OCI-LY1 (cell line): ENCODE measurements around the gene MAP7D1.

Experiments used
- H2AFZ ChIP-seq: fragments of 200-600 bp; sonication (generic), shearing (Covaris generic); 2 replicates; pipeline ENCODE4 v1.6.0; 2014; ENCODE audit warnings: antibody characterized with exemption, mild to moderate bottlenecking, low read length
- H3F3A ChIP-seq: fragments of 200-600 bp; sonication (generic), shearing (Covaris generic); 2 replicates; pipeline ENCODE4 v1.6.0; 2014; ENCODE audit warnings: mild to moderate bottlenecking, antibody characterized with exemption, low read length, moderate library complexity; ENCODE audit not compliant: insufficient read depth
- H3K27ac ChIP-seq: fragments of 200-600 bp; sonication (generic); 2 replicates; pipeline ENCODE4 v1.5.1; 2014; ENCODE audit warnings: low read length, mixed run types, mild to moderate bottlenecking, low read depth; ENCODE audit not compliant: poor library complexity, severe bottlenecking
- H3K27me3 ChIP-seq: fragments of 200-600 bp; sonication (generic); 2 replicates; pipeline ENCODE4 v1.6.0; 2014; ENCODE audit warnings: antibody characterized with exemption, mild to moderate bottlenecking, low read length, moderate library complexity; ENCODE audit not compliant: insufficient read depth
- H3K36me3 ChIP-seq: fragments of 200-600 bp; sonication (generic); 2 replicates; pipeline ENCODE4 v1.6.1; 2014; ENCODE audit warnings: mild to moderate bottlenecking, antibody characterized with exemption, low read length, moderate library complexity, mixed read lengths; ENCODE audit not compliant: insufficient read depth
- H3K4me1 ChIP-seq: fragments of 200-600 bp; sonication (generic); 2 replicates; pipeline ENCODE4 v1.5.1; 2014; ENCODE audit warnings: mild to moderate bottlenecking, low read length, moderate library complexity; ENCODE audit not compliant: insufficient read depth, severe bottlenecking
- H3K4me2 ChIP-seq: fragments of 200-600 bp; sonication (generic), shearing (Covaris generic); 2 replicates; pipeline ENCODE4 v1.6.1; 2014; ENCODE audit warnings: low read length
- H3K4me3 ChIP-seq: fragments of 200-600 bp; sonication (generic); 2 replicates; pipeline ENCODE4 v1.5.1; 2014; ENCODE audit warnings: low read length, low read depth, mild to moderate bottlenecking, mixed read lengths; ENCODE audit not compliant: poor library complexity, severe bottlenecking
- H3K79me2 ChIP-seq: fragments of 200-600 bp; shearing (Covaris generic); 2 replicates; pipeline ENCODE4 v1.6.1; 2016; ENCODE audit warnings: mixed run types, low read length, mixed read lengths; ENCODE audit not compliant: insufficient read depth
- H3K9ac ChIP-seq: fragments of 200-600 bp; sonication (generic), shearing (Covaris generic); 2 replicates; pipeline ENCODE4 v1.6.1; 2014; ENCODE audit warnings: mild to moderate bottlenecking, low read length, mixed read lengths
- H3K9me2 ChIP-seq: fragments of 200-600 bp; sonication (generic), shearing (Covaris generic); 2 replicates; pipeline ENCODE4 v1.6.1; 2014; ENCODE audit warnings: low read depth, mild to moderate bottlenecking, low read length, mixed read lengths
- H3K9me3 ChIP-seq: fragments of 200-600 bp; shearing (Covaris generic); 2 replicates; pipeline ENCODE4 v1.6.1; 2014; ENCODE audit warnings: low read length, mixed read lengths
- H4K20me1 ChIP-seq: fragments of 200-600 bp; sonication (generic), shearing (Covaris generic); 2 replicates; pipeline ENCODE4 v1.6.0; 2016; ENCODE audit warnings: mild to moderate bottlenecking, low read length; ENCODE audit not compliant: insufficient read depth
- EZH2 ChIP-seq: fragments of 200-600 bp; sonication (generic), shearing (Covaris generic); IDR thresholded peaks from 2 replicates; pipeline ENCODE4 v1.8.0; 2017; ENCODE audit warnings: borderline replicate concordance, mixed run types, mild to moderate bottlenecking, antibody characterized with exemption, low read length, moderate library complexity, mixed read lengths
- TF ChIP-seq, protein P1 (sequence below): fragments of 200-600 bp; sonication (generic), shearing (Covaris generic); IDR thresholded peaks from 2 replicates; pipeline ENCODE4 v1.5.1; 2017; ENCODE audit warnings: mild to moderate bottlenecking, antibody characterized with exemption, low read length, moderate library complexity, mixed read lengths

The MAP7D1 gene

DNA sequence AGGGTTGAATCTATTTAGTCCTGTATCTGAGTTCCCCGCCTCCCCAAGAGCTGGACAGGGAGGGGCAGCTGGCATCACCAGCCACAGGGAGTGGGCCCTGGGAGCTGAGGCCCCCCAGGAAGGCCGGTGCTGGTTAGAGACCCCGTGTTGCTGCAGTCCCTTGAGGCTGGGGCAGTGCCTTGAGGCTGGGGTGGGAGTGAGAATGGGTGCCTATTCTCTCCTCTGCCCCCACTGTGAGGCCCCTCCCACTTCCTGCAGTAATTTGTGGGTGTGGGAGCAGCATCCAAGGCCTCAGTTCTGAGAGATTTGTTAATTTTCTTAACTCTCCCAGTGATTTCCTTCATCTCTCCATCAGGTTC lies 4.1 kb upstream of the MAP7D1 start:
- TF ChIP-seq, protein P1, sequence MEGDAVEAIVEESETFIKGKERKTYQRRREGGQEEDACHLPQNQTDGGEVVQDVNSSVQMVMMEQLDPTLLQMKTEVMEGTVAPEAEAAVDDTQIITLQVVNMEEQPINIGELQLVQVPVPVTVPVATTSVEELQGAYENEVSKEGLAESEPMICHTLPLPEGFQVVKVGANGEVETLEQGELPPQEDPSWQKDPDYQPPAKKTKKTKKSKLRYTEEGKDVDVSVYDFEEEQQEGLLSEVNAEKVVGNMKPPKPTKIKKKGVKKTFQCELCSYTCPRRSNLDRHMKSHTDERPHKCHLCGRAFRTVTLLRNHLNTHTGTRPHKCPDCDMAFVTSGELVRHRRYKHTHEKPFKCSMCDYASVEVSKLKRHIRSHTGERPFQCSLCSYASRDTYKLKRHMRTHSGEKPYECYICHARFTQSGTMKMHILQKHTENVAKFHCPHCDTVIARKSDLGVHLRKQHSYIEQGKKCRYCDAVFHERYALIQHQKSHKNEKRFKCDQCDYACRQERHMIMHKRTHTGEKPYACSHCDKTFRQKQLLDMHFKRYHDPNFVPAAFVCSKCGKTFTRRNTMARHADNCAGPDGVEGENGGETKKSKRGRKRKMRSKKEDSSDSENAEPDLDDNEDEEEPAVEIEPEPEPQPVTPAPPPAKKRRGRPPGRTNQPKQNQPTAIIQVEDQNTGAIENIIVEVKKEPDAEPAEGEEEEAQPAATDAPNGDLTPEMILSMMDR = no peak
- no peak for TF ChIP-seq EZH2
- peaks cover 4% of the 10 kb centered on the region; the same call in 1 of the 2 replicates for H3K79me2 ChIP-seq
- H4K20me1 ChIP-seq = no peaks in the 10 kb centered on the region
- peaks cover 45% of the 10 kb centered on the region for H3K4me1 ChIP-seq
- no peaks in the 10 kb centered on the region for H3K27me3 ChIP-seq
- H3K4me2 ChIP-seq = peak overlapping the region; percentile 34; the same call in 1 of the 2 replicates
- no peaks in the 10 kb centered on the region for H3K9me3 ChIP-seq
- H3K9me2 ChIP-seq = no peaks in the 10 kb centered on the region
- peak overlapping the region; percentile 70 for H3K27ac ChIP-seq
- no peaks in the 10 kb centered on the region for H3F3A ChIP-seq
- no peak overlapping the region for H2AFZ ChIP-seq
- H3K4me3 ChIP-seq = no peak overlapping the region
- peaks cover 6% of the 10 kb centered on the region; the same call in 1 of the 2 replicates for H3K36me3 ChIP-seq
- H3K9ac ChIP-seq = no peak overlapping the region

DNA sequence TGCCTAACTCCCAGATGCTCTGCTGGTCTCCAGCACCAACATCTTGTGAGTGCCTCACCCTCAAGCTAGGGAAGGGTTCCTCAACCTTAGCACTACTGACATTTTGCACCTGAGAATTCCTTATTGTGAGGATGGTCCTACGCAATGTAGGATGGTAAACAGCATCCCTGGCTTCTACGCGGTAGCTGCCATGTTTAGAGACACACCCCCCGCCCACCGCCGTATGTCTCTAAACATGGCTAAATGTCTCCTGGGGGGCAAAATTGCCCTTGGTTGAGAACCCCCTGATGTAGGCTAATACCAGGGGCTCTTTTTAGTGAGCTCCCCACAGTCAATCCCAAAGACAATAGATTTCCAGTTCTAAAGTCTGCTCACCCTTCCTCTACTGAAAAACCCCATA lies 2.5 kb upstream of the MAP7D1 start:
- Histone ChIP-seq H3K27me3 (no peaks in the 10 kb centered on the region), H3F3A (no peaks in the 10 kb centered on the region), H3K4me3 (no peak overlapping the region), H3K27ac (no peak overlapping the region), H3K9ac (no peak overlapping the region), H3K4me2 (no peak overlapping the region), H3K4me1 (peaks cover 54% of the 10 kb centered on the region), H4K20me1 (no peaks in the 10 kb centered on the region), H3K79me2 (peaks cover 19% of the 10 kb centered on the region), H3K36me3 (no peaks in the 10 kb centered on the region), H3K9me3 (no peaks in the 10 kb centered on the region), H2AFZ (no peak overlapping the region), H3K9me2 (no peaks in the 10 kb centered on the region)
- TF ChIP-seq, protein P1 = no peak
- no peak for TF ChIP-seq EZH2

DNA sequence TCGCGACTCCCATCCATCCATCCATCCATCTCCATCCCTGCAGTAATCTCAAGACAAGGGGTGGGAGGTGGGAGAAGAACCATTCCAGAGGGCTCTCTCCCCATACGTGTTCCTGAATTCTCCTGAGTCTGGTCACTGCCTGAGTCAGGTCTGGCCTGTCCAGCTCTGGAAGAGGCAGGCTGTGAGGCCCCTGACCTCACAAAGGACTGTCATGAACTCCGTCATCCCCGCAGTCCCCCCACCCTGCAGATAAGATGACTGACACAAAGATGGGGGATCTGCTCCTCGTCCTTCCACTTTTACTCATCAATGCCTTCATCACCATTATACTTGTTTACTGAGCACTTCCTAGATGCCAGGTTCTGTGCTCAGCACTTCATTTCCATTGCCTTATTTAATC lies 1.6 kb upstream of the MAP7D1 start:
- peaks cover 21% of the 10 kb centered on the region for H3K79me2 ChIP-seq
- no peaks in the 10 kb centered on the region for H3F3A ChIP-seq
- H3K27me3 ChIP-seq = no peaks in the 10 kb centered on the region
- no peaks in the 10 kb centered on the region for H3K9me3 ChIP-seq
- H3K27ac ChIP-seq = no peak overlapping the region
- H3K4me2 ChIP-seq = no peak overlapping the region
- no peak overlapping the region for H3K9ac ChIP-seq
- no peak overlapping the region for H2AFZ ChIP-seq
- H3K4me1 ChIP-seq = peaks cover 57% of the 10 kb centered on the region
- H3K36me3 ChIP-seq = no peaks in the 10 kb centered on the region
- no peaks in the 10 kb centered on the region for H4K20me1 ChIP-seq
- no peaks in the 10 kb centered on the region for H3K9me2 ChIP-seq
- TF ChIP-seq, protein P1 = no peak
- TF ChIP-seq EZH2 = no peak
- no peak overlapping the region for H3K4me3 ChIP-seq
